D721Med (cell line): ENCODE data around the gene BEAN1.

Experiments
- DNase-seq: peaks from one replicate; pipeline ENCODE4 v3.0.0; 2011; ENCODE audit warnings: low spot score; ENCODE audit not compliant: insufficient read length
- FAIRE-seq: peaks from 2 replicates; lab custom pipeline; 2011; peaks lifted over from hg19 to GRCh38; lab: Jason Lieb, UNC
- CTCF ChIP-seq: IDR thresholded peaks from 2 replicates; pipeline ENCODE4 v1.5.1; 2012; ENCODE audit warnings: mild to moderate bottlenecking, control low read depth; ENCODE audit not compliant: insufficient read depth; ENCODE audit errors: missing control alignments

BEAN1 gene

GRCh38 chr16:66397736-66398433 is 29.2 kb upstream of the BEAN1 start:
- FAIRE-seq, result no peak
- no peak for DNase-seq
- no peak for TF ChIP-seq CTCF

- FAIRE-seq (no peak), DNase-seq (no peak)
- no peak for TF ChIP-seq CTCF
These were observed 28.1 kb upstream of the BEAN1 start for GRCh38 chr16:66399031-66399430.

- no peak for DNase-seq
- no peak for TF ChIP-seq CTCF
- no peak for FAIRE-seq
These were observed 27.2 kb upstream of the BEAN1 start for GRCh38 chr16:66399930-66400329.

- FAIRE-seq (no peak), DNase-seq (no peak)
- TF ChIP-seq CTCF, result no peak
These were observed 26.4 kb upstream of the BEAN1 start for GRCh38 chr16:66400503-66401380.

GRCh38 chr16:66401610-66402009 is 25.5 kb upstream of the BEAN1 start:
- DNase-seq (no peak), FAIRE-seq (no peak)
- TF ChIP-seq CTCF, result no peak

- no peak for TF ChIP-seq CTCF
- DNase-seq, result no peak
- FAIRE-seq, result no peak
These were observed 24.9 kb upstream of the BEAN1 start for GRCh38 chr16:66402166-66402565.

- DNase-seq (no peak), FAIRE-seq (no peak)
- no peak for TF ChIP-seq CTCF
These were observed 24.4 kb upstream of the BEAN1 start for GRCh38 chr16:66402591-66403230.
